HFFc6 (cell line): ENCODE results near the gene PARP6. TPM values are rescaled to one million over a fixed set of nuclear protein-coding genes. Genes with fewer than 3 reads are reported as not detected.

ENCODE experiments used
- DNase-seq: peaks from one replicate; pipeline ENCODE4 v3.0.0-alpha.2; 2018
- H3K27ac Mint-ChIP-seq: 2 replicates; pipeline ENCODE4 v1.8.0; 2020; ENCODE audit warnings: mild to moderate bottlenecking, mixed read lengths
- H3K27me3 Mint-ChIP-seq: 2 replicates; pipeline ENCODE4 v1.8.0; 2021; ENCODE audit warnings: mild to moderate bottlenecking, moderate library complexity, mixed read lengths; ENCODE audit not compliant: insufficient read depth
- H3K36me3 Mint-ChIP-seq: 2 replicates; pipeline ENCODE4 v1.8.0; 2021; ENCODE audit warnings: low read depth, mixed read lengths
- H3K4me1 Mint-ChIP-seq: 2 replicates; pipeline ENCODE4 v1.8.0; 2020; ENCODE audit warnings: low read depth, mixed read lengths
- H3K4me3 Mint-ChIP-seq: 2 replicates; pipeline ENCODE4 v1.8.0; 2020; ENCODE audit warnings: mild to moderate bottlenecking, moderate library complexity, mixed read lengths
- H3K9me3 Mint-ChIP-seq: 2 replicates; pipeline ENCODE4 v1.8.0; 2020; ENCODE audit warnings: mild to moderate bottlenecking, mixed read lengths
- total RNA-seq, 6 experiments: library from RNA; stranded (reverse); fragmentation: NEBNext Ultra II Directional; extraction: Animal tissue kit (Norgen Biotek cat#: 25700); gene quantifications; 2 replicates in 1 of 6; 3 replicates in 5 of 6; pipeline ENCODE4 v1.2.3, GENCODE V29; 2021
- TF ChIP-seq, protein P1 (sequence below): fragments of 200-600 bp; sonication (generic); IDR thresholded peaks from 2 replicates; pipeline ENCODE4 v1.5.0; 2021; ENCODE audit warnings: antibody characterized with exemption, mild to moderate bottlenecking

Gene PARP6
- total RNA-seq, 6 experiments from 2014 or later, result 21.6 to 27.8 (median 24.6) TPM

DNA sequence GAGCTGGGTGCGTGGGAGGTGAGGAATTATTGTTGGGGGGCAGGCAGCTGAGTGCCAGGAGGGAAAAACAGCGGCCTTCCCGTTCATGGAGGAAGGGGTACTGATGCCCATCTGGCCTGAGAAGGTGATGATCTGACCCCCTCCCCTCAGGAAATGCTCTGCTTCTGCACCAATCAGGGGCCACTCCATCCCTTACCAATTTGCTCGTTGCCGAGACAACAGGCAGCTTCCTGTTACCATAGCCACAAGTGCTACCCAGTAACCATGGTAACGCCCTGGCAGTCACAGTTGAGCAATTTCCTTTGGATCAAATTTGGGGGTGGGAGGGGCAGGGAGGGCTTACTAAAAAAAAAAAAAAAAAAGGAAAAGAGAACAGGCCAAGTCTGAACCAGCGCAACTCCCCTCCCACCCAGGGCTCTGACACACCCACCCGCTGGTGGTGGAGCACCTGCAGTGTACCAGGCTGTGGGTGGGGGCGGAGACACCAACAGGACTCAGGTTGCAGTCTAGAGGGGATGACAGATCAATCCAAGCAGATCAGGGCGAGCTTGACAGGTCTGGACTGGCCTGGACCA is 33.9 kb upstream of the PARP6 start:
- Mint-ChIP-seq H3K36me3 (no peaks in the 10 kb centered on the region), H3K27ac (no peak overlapping the region), H3K4me3 (no peak overlapping the region), H3K27me3 (peaks cover 14% of the 10 kb centered on the region), H3K4me1 (peaks cover 14% of the 10 kb centered on the region), H3K9me3 (no peaks in the 10 kb centered on the region)
- peak; percentile 20 for DNase-seq
- TF ChIP-seq, protein P1, sequence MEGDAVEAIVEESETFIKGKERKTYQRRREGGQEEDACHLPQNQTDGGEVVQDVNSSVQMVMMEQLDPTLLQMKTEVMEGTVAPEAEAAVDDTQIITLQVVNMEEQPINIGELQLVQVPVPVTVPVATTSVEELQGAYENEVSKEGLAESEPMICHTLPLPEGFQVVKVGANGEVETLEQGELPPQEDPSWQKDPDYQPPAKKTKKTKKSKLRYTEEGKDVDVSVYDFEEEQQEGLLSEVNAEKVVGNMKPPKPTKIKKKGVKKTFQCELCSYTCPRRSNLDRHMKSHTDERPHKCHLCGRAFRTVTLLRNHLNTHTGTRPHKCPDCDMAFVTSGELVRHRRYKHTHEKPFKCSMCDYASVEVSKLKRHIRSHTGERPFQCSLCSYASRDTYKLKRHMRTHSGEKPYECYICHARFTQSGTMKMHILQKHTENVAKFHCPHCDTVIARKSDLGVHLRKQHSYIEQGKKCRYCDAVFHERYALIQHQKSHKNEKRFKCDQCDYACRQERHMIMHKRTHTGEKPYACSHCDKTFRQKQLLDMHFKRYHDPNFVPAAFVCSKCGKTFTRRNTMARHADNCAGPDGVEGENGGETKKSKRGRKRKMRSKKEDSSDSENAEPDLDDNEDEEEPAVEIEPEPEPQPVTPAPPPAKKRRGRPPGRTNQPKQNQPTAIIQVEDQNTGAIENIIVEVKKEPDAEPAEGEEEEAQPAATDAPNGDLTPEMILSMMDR, result no peak

DNA sequence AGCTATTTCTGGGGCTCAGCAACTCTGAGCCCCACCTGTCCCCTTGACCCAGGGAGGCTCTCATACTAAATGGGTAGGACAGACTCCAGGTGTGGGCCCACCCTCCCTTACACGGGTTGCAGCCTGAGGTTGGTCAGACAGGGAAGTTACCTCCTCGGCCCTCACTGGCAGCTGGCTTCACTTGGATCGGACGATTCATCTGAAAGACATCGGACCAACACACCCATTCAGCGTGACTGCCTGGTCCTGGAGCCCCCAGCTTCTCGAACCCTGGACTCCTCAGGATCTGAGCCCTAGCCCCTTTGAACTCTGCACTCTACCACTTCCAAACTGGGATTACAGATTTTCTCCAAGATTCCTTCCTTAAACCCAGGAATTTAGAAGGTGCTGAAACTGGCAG is 32.2 kb upstream of the PARP6 start:
- peaks cover 14% of the 10 kb centered on the region for H3K4me1 Mint-ChIP-seq
- TF ChIP-seq, protein P1, result no peak
- H3K27ac Mint-ChIP-seq, result peak overlapping the region; percentile 72; the same call in 1 of the 2 replicates
- peaks cover 8% of the 10 kb centered on the region for H3K27me3 Mint-ChIP-seq
- no peak for DNase-seq
- no peaks in the 10 kb centered on the region for H3K36me3 Mint-ChIP-seq
- H3K4me3 Mint-ChIP-seq, result no peak overlapping the region
- no peaks in the 10 kb centered on the region for H3K9me3 Mint-ChIP-seq

DNA sequence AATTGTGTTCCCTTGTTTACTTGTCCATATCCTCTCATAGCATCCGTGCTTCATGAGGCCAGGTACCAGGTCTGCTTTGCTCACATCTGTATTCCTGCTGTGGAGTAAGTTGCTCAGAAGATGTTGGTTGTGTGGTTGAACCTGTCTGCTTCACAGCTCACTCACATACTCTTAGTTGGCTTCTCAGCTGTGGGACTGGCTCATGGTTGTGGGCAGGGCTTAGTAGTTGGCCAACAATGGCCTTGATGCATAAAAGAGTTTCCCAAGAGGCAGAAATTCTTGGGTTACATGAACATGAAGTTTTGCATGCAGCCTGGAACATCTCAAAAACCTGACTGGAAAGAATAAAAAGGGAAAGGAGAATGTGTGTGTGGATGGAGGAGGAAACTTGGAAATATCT is 30.6 kb upstream of the PARP6 start:
- H3K36me3 Mint-ChIP-seq, result no peaks in the 10 kb centered on the region
- peaks cover 8% of the 10 kb centered on the region; the same call in 1 of the 2 replicates for H3K27me3 Mint-ChIP-seq
- H3K27ac Mint-ChIP-seq, result no peak overlapping the region
- H3K4me1 Mint-ChIP-seq, result peaks cover 14% of the 10 kb centered on the region
- no peaks in the 10 kb centered on the region for H3K9me3 Mint-ChIP-seq
- TF ChIP-seq, protein P1, result no peak
- H3K4me3 Mint-ChIP-seq, result no peak overlapping the region
- DNase-seq, result no peak

- no peak for DNase-seq
- Mint-ChIP-seq H3K36me3 (no peaks in the 10 kb centered on the region), H3K27me3 (peaks cover 35% of the 10 kb centered on the region), H3K27ac (no peak overlapping the region), H3K9me3 (no peaks in the 10 kb centered on the region), H3K4me3 (no peak overlapping the region), H3K4me1 (peaks cover 4% of the 10 kb centered on the region)
- TF ChIP-seq, protein P1, result no peak
These were observed 17.4 kb upstream of the PARP6 start for GRCh38 chr15:72289597-72290325.

DNA sequence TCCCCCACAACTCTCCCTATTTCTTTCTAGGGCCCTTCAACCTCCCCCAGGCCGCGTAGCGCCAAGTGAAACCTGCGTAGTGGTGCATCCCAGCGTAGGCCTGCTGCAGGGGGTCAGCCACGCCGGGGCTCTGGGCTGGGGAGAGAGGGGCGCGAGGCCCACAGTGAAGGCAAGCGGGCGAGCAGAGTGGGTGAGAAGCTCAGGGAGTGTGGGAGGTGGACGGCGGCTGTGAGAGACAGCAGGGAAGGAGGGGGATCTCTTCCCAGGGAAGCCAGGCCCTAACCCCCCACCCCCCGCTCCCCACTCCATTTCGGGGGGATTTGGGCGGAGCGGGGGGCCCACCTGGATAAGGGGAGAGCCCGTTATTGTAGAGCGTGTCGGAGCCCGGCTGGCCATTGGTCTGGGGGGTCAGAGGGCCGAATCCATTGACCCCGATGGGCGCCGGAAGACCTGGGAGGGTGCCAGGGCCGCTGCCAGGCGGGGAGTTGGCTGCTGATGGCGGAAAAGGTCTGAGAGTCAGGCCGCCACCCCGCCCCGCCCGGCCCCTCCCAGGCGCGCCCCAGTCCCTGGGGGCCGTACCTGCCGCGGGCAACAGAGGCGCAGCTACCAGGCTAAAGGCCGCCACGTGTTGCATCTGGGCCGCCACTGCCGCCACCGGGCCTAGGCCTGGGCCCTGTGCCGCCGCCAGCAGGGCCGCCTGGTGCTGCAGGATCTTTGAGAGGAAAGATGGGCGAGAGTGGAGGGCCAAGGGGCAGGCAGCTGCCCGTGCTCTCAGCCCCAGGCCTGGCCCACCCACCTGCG is 16.6 kb upstream of the PARP6 start:
- Mint-ChIP-seq H3K36me3 (no peaks in the 10 kb centered on the region), H3K9me3 (no peaks in the 10 kb centered on the region), H3K27me3 (peaks cover 31% of the 10 kb centered on the region), H3K4me3 (no peak overlapping the region), H3K4me1 (peaks cover 7% of the 10 kb centered on the region), H3K27ac (no peak overlapping the region)
- no peak for DNase-seq
- TF ChIP-seq, protein P1, result no peak
